ENCODE measurements around the gene FCRL6.

- TF ChIP-seq, protein P1, sequence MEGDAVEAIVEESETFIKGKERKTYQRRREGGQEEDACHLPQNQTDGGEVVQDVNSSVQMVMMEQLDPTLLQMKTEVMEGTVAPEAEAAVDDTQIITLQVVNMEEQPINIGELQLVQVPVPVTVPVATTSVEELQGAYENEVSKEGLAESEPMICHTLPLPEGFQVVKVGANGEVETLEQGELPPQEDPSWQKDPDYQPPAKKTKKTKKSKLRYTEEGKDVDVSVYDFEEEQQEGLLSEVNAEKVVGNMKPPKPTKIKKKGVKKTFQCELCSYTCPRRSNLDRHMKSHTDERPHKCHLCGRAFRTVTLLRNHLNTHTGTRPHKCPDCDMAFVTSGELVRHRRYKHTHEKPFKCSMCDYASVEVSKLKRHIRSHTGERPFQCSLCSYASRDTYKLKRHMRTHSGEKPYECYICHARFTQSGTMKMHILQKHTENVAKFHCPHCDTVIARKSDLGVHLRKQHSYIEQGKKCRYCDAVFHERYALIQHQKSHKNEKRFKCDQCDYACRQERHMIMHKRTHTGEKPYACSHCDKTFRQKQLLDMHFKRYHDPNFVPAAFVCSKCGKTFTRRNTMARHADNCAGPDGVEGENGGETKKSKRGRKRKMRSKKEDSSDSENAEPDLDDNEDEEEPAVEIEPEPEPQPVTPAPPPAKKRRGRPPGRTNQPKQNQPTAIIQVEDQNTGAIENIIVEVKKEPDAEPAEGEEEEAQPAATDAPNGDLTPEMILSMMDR (IDR thresholded peaks at IDR 0.05), result no peak
- TF ChIP-seq POLR2A (IDR thresholded peaks at IDR 0.05), result no peak
These were observed at the start of gene FCRL6 for GRCh38 chr1:159802111-159802510.

Measured in thyroid gland (tissue), 4 donors.